Measurements from ENCODE around the gene UTS2B.

Gene UTS2B

GRCh38 chr3:191236646-191237045, 93.7 kb downstream of the UTS2B start:
- DNase-seq: no peak

GRCh38 chr3:191235331-191236314, 94.7 kb downstream of the UTS2B start:
- no peak for DNase-seq

GRCh38 chr3:191234216-191234615, 96.1 kb downstream of the UTS2B start:
- DNase-seq: no peak

GRCh38 chr3:191227541-191227940, 102.8 kb downstream of the UTS2B start:
- DNase-seq: no peak

GRCh38 chr3:191221638-191222037, 108.7 kb downstream of the UTS2B start:
- DNase-seq: no peak

GRCh38 chr3:191220908-191221307, 109.4 kb downstream of the UTS2B start:
- DNase-seq: no peak

- DNase-seq: no peak
Measured at GRCh38 chr3:191217301-191217700, 113.0 kb downstream of the UTS2B start.

Data from CD4-positive, alpha-beta T cell treated with Interleukin-17A for 4 hours (primary cell).